Activated B cell treated with CpG ODN at 0.5 μM for 24 hours (primary cell): Measurements from ENCODE around the gene CCDC169. TPM values are rescaled to one million over a fixed set of nuclear protein-coding genes. Genes with fewer than 3 reads are reported as not detected.

ENCODE experiments used
- ATAC-seq: fragments of 200-7000 bp; cut with Tn5 transposase; one replicate; pipeline ENCODE4 v1.10.0; 2021; ENCODE audit warnings: low read depth, mild to moderate bottlenecking, moderate library complexity
- CTCF ChIA-PET: fragments of 350-600 bp; sonication (Branson Sonifier 250); formaldehyde crosslinking; loops from one replicate; lab custom pipeline; 2021; ENCODE audit warnings: antibody characterized with exemption; lab: Charles Lee
- POLR2A ChIA-PET: fragments of 350-600 bp; sonication (Branson Sonifier 250); formaldehyde crosslinking; loops from one replicate; lab custom pipeline; 2021; ENCODE audit warnings: antibody characterized with exemption; lab: Charles Lee
- DNase-seq: peaks from one replicate; pipeline ENCODE4 v3.0.0; 2022
- H3K27ac Mint-ChIP-seq: one replicate; pipeline ENCODE4 v1.8.0; 2020; ENCODE audit warnings: mixed read lengths
- H3K27me3 Mint-ChIP-seq: one replicate; pipeline ENCODE4 v1.8.0; 2021; ENCODE audit warnings: mixed read lengths
- H3K36me3 Mint-ChIP-seq: one replicate; pipeline ENCODE4 v1.8.0; 2021; ENCODE audit warnings: low read depth, mixed read lengths
- H3K4me1 Mint-ChIP-seq: one replicate; pipeline ENCODE4 v1.8.0; 2021; ENCODE audit warnings: mixed read lengths
- H3K4me3 Mint-ChIP-seq: one replicate; pipeline ENCODE4 v1.8.0; 2020; ENCODE audit warnings: mild to moderate bottlenecking, mixed read lengths
- H3K9me3 Mint-ChIP-seq: one replicate; pipeline ENCODE4 v1.8.0; 2020; ENCODE audit warnings: mixed read lengths
- CTCF ChIP-seq: fragments of 200-600 bp; IDR thresholded peaks from one replicate; pipeline ENCODE4 v1.8.0; 2022; ENCODE audit warnings: antibody characterized with exemption, mild to moderate bottlenecking
- intact Hi-C: fragments of 100-400 bp; cut with micrococcal nuclease; formaldehyde crosslinking; loops from one replicate; pipeline ENCODE4 v1.15.1; 2024
- total RNA-seq: library from RNA; stranded (reverse); gene quantifications from 2 replicates; pipeline ENCODE4 v1.2.3, GENCODE V29; 2022

Gene CCDC169
- total RNA-seq, 1 donor from 2014 or later, result 0.18 TPM

- H3K27ac Mint-ChIP-seq, result no peak overlapping the region
- ATAC-seq, result no peak
- CTCF ChIA-PET, result no interaction called here
- no peaks in the 10 kb centered on the region for H3K27me3 Mint-ChIP-seq
- H3K36me3 Mint-ChIP-seq, result no peaks in the 10 kb centered on the region
- H3K9me3 Mint-ChIP-seq, result peaks cover 2% of the 10 kb centered on the region
- intact Hi-C loops, result no loop called here
- no peak overlapping the region for H3K4me3 Mint-ChIP-seq
- no peak for DNase-seq
- POLR2A ChIA-PET, result no interaction called here
- no peak for TF ChIP-seq CTCF
- H3K4me1 Mint-ChIP-seq, result no peaks in the 10 kb centered on the region
These were observed 113.7 kb downstream of the CCDC169 start for GRCh38 chr13:36183901-36184300.

Other genes starting within 250 kb of the CCDC169 start
- gene DCLK1, start 166.4 kb downstream of the CCDC169 start, total RNA-seq, result not detected in 2 replicates
- gene SOHLH2, start 83.3 kb downstream of the CCDC169 start, total RNA-seq, result not detected in 2 replicates
- gene SPART, start 48.6 kb upstream of the CCDC169 start, total RNA-seq, result 17.2 and 19.8 TPM in 2 replicates
- gene CCNA1, start 134.7 kb upstream of the CCDC169 start, total RNA-seq, result 0.20 and 0.32 TPM in 2 replicates